Fibroblast of skin of back (primary cell): ENCODE measurements around the gene RAX2.

ENCODE experiments used
- DNase-seq: peaks from one replicate; pipeline ENCODE4 v3.0.0-alpha.2; 2013

Gene RAX2

GRCh38 chr19:3778104-3778867 is 6.3 kb upstream of the RAX2 start:
- DNase-seq = no peak

- DNase-seq = no peak
Observed at GRCh38 chr19:3776479-3777040, 4.5 kb upstream of the RAX2 start.

GRCh38 chr19:3775831-3776230 is 3.8 kb upstream of the RAX2 start:
- no peak for DNase-seq

- DNase-seq = no peak
Observed at GRCh38 chr19:3775374-3775711, 3.3 kb upstream of the RAX2 start.

- no peak for DNase-seq
Observed at GRCh38 chr19:3774621-3775373, 2.8 kb upstream of the RAX2 start.

- no peak for DNase-seq
Observed at GRCh38 chr19:3773814-3774515, 1.9 kb upstream of the RAX2 start.

- DNase-seq = no peak
Observed at GRCh38 chr19:3771000-3771905, 775 bp downstream of the RAX2 start.

GRCh38 chr19:3770136-3770999 is 1.7 kb downstream of the RAX2 start:
- no peak for DNase-seq

- DNase-seq = no peak
Observed at GRCh38 chr19:3769494-3769893, 2.5 kb downstream of the RAX2 start.

- DNase-seq = no peak
Observed at GRCh38 chr19:3768748-3769099, 3.3 kb downstream of the RAX2 start.

GRCh38 chr19:3768015-3768747 is 3.8 kb downstream of the RAX2 start:
- no peak for DNase-seq

- DNase-seq = no peak
Observed at GRCh38 chr19:3767050-3767449, 5.0 kb downstream of the RAX2 start.

- DNase-seq = no peak
Observed at GRCh38 chr19:3766520-3766919, 5.5 kb downstream of the RAX2 start.

GRCh38 chr19:3765757-3766156 is 6.3 kb downstream of the RAX2 start:
- peak; percentile 25 for DNase-seq

GRCh38 chr19:3765121-3765520 is 6.9 kb downstream of the RAX2 start:
- no peak for DNase-seq

GRCh38 chr19:3762501-3763459 is 9.2 kb downstream of the RAX2 start, which contains the start of gene MRPL54:
TSS of gene MRPL54 (plus strand) at chr19:3762682. CDS start at chr19:3762701, 19 bp downstream.
- DNase-seq = peak; percentile 98

GRCh38 chr19:3762130-3762473 is 9.9 kb downstream of the RAX2 start:
- no peak for DNase-seq

- DNase-seq = peak; percentile 85
Observed at GRCh38 chr19:3761382-3762129, 10.5 kb downstream of the RAX2 start, which contains the start of gene APBA3. TSS of gene APBA3 (minus strand) at chr19:3761692. CDS start at chr19:3760264, 1,428 bp downstream.
